Hippocampal formation (tissue), 2 donors: ENCODE results near the gene RAD1.

Experiments
- DNase-seq, 2 donors: peaks; one replicate each; lab custom pipeline; 2025; lab: John Stamatoyannopoulos, UW

RAD1 gene

DNA sequence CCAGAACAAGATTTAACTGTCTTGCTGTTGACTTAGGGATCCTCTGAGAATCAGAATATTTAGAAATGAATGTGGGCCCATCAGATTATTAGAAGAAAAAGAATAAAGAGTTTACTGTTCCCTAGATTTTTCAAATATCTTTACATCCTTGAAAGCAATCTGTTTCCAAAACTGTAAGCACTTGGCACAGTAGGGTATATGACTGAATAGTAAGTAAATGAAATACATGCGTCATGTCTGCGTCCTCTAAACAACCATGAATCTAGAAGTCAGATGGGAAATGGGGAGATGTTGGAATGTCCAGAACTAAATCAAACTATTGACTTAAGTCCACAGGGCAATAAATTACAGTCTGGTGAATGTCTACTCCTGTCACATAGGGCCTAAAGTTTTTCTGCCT is 50.2 kb downstream of the RAD1 start:
- no peak for DNase-seq

DNA sequence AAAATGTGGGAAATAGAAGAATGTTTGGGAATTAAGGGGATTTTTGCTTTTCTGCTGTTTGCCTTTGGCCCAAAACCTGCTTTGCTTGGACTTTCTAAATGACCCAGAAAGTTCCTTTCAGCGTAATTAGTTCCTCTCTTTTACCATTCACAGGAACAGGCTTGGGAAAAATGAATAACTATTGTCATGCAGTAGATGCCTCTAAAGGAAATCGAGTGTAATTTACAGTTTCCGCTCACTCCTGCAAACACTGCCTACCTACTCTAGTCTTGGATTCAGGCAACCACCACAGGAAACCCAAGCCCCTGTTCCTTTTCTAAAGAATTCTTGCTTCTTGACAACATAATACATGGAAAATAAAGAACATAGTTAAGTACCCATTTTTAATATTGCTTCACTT is 51.4 kb downstream of the RAD1 start:
- DNase-seq, result no peak

DNA sequence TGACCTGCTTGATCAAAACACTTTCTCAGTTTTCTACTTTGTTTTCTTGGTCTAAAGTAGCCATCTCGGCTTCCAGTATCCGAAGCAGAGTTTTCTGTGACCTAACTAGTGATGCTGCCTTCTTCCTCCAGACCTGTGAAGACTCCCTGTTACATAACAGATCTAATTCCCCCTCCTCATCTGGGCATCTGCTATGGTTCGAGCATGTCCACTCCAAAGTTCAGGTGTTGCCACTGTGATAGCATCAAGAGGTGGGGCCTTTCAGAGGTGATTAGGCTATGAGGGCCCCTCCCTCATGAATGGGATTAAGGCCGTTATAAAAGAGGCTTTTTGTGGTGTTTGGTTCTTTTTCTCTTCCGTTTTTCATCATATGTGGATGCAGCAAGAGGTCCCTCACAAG is 56.1 kb downstream of the RAD1 start:
- DNase-seq, result no peak

DNA sequence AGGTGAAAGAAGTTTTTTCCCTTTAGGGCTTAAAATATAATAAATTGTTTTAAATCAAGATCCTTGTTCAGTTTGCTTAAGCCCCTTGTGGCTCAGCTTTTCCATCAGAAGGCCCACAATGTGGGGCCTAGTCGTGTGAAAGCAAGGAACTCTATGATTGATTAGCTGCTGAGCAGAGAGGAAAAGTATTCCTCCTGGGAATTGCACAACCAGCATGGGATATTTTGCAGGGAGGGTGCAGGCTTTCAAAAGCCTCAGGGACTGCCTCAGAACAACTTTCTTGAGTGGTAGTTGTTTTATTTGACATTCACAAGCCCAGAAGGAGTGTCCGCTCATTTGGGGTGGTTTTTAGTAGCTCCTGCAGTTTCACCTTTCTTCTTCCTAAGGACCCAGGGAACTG is 56.5 kb downstream of the RAD1 start:
- DNase-seq, result no peak

DNA sequence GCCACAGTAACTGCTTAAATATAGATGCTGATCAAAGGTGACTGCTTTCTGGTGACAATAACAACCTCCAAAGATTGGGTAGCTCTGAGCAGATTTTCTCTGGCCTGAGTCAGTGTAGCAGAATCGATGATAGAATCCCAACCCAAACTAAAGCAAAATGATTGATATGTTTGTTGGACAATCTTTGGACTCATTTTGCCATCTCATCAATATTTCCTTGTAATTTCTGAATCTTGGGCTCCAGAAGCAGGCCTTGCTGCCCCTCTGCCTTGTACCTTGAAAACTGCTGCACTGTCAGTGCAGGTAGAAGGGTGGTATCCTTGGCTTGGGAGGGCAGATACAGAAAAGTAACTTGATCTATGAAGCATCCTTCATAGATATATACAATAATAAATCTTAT is 57.4 kb downstream of the RAD1 start:
- DNase-seq, result no peak

DNA sequence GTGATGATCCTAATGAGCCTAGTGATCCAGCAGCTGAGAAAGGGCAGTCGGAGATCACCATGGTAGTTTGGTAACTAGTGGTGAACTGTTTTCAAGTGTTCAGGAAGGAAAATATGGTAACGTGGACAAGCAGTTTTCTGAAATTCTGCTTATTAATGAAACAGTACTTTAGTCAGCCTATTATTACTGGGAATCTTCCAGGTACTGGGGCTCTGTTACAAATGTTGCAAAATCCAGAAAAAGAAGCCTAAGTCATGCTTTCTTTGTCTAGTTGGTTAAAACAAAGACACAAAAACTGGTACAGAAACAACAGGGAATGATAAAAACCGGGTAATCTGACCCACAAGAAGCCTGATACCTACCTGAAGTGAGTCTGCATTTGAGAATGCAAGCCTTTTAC is 58.1 kb downstream of the RAD1 start:
- no peak for DNase-seq
